CD4-positive, alpha-beta T cell treated with Interferon alpha-2 for 1 hour (primary cell): ENCODE data around the gene C12orf56.

Experiments
- DNase-seq, 2 donors: peaks; one replicate each; pipeline ENCODE4 v3.0.0-alpha.2; 2020 to 2022

Gene C12orf56

DNA sequence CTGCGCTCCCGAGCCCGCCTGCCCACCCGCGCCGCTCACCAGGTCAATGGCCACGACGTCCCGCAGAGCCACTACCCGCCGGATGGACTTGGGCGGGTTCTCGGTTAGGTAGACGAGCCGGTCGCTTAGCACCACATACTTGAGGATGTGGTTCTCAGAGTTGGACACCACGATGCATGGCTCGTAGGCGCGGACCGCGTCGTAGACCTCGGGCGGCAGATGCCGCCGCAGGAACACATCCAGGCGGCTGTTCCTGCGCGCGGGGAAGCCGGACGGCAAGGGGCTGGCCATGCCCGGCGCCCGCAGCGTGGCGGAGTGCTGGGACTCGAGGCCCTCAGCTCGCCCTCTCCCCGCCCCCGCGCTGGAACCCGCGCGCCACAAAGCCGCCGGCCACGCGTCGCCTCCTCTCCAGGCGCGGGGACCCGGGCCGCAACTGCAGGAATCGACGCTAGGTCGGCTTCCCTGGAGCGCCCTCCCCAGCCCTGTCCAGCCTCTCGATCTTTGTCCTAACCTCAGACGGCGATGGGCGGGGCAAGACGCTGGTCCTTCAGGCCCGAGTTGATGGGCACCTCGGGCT lies at the start of gene C12orf56:
TSS of gene C12orf56 (minus strand) at position 484 of the 577 bp plus-strand sequence. CDS start at position 291, 193 bp downstream.
- DNase-seq = peak in 1 of 2 donors; percentile 19

GRCh38 chr12:64440100-64440499 lies 49.5 kb upstream of the C12orf56 start:
- DNase-seq = no peak

DNA sequence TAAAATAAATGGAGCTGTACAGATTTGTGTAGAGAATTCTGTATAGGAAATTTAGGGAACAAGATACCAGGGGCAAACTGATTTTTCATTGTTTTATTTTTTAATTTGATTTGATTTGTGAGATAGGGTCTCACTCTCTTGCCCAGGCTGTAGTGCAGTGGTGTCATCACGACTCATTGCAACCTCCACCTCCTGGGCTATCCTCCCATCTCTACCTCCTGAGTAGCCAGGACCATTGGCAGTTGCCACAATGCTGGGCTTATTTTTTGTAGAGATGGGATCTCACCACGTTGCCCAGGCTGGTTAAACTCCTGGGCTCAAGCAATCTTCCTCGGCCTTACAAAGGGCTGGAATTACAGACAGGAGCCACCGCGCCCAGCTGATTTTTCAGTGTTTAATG lies 43.4 kb upstream of the C12orf56 start:
- DNase-seq = no peak

- DNase-seq = no peak
Measured at GRCh38 chr12:64431791-64432190, 41.2 kb upstream of the C12orf56 start.

GRCh38 chr12:64430886-64431285 lies 40.3 kb upstream of the C12orf56 start:
- no peak for DNase-seq

DNA sequence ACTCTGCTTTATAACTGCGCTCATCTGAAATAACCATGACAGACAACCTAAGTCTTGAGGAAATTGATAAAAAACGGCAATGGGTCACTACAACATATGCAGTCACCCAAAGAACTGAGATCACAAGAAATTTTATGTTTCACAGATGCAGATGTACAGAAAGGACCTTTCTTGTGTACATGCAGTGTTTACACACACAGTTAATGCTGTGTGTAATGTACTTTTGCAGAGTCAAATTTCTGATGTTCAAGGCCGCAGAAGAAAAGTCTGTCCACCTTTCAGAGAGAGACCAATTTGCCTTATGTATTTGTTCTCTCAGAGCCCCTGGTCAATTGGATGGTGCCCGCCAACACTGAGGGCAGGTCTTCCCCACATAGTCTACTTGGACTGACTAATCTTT lies 38.4 kb upstream of the C12orf56 start:
- DNase-seq = no peak

DNA sequence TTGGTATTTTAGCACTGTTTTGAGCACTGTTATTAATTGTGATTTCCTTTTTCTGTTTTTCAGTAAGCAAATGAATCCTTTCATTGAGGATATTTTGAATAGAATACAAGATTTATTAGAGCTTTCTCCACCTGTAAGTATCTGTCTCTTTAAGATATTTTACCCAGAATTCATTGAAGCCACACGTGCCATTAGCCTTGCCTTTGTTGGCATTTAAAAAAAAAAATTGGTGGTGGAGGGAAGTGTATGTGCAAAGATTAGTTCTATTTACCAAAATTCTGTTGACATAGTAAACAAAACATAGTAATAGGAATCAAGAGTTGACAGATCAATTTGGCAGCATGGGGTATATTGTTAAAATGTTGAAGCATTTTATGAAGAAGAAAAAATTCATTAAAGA lies 37.4 kb upstream of the C12orf56 start:
- DNase-seq = no peak

- DNase-seq = no peak
Measured at GRCh38 chr12:64419696-64420095, 29.1 kb upstream of the C12orf56 start.

DNA sequence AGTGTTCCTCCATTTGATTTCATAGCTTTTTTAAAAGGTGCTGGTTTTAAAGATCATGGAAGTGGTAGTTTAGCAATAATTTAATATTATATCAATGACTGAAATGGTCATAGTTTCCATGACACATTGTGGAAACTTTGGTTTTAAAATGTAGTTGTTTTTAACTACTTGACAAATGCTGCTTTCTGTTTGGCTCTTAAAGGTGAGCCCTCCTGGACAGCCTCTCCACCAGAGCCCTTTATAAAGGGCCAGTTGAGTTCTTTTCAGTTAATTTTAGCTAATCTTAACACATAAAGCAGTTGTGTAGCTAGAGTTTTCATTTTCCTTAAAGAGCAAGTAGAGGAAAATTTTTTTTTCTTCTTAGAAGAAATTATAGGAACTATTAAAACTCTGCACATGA lies 27.7 kb upstream of the C12orf56 start:
- DNase-seq = no peak

GRCh38 chr12:64413884-64414283 lies 23.3 kb upstream of the C12orf56 start:
- no peak for DNase-seq

- no peak for DNase-seq
Measured at GRCh38 chr12:64412459-64412858, 21.9 kb upstream of the C12orf56 start.

- no peak for DNase-seq
Measured at GRCh38 chr12:64411427-64411826, 20.9 kb upstream of the C12orf56 start.

DNA sequence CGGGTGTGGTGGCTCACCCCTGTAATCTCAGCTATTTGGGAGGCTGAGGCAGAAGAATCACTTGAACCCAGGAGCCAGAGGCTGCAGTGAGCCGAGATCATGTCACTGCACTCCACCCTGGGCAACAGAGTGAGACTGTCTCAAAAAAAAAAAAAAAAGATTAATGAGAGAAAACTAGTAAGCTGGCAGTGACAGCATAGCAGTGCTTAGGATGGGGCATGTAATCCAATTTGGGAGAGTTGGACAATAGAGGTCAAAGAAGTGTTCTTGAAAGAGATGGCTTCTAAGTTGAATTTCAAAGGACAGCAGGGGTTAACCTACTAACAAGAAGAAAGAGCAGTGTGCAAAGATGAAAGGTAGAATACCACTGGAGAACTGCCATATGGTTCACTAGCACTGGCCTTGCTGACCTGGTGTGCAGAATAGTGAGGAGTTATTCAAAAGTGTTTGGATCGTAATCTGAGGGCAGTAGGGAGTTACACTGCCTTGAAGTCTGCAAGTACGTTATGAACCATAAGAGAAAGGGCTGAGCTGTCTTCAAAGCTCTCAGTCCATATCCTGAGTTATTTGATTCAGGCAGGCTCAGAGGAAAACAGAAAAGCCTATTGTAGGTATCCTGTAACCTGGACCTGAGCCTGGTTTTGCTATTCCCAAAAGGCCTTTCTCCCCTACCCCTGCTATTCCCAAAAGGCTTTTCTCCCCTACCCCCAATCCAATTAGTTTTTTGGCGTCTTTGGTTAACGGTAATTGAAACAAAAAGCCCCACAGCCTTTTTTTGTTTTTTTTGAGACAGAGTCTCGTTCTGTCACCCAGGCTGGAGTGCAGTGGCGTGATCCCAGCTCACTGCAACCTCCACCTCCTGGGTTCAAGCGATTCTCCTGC lies 17.0 kb upstream of the C12orf56 start:
- DNase-seq = no peak

DNA sequence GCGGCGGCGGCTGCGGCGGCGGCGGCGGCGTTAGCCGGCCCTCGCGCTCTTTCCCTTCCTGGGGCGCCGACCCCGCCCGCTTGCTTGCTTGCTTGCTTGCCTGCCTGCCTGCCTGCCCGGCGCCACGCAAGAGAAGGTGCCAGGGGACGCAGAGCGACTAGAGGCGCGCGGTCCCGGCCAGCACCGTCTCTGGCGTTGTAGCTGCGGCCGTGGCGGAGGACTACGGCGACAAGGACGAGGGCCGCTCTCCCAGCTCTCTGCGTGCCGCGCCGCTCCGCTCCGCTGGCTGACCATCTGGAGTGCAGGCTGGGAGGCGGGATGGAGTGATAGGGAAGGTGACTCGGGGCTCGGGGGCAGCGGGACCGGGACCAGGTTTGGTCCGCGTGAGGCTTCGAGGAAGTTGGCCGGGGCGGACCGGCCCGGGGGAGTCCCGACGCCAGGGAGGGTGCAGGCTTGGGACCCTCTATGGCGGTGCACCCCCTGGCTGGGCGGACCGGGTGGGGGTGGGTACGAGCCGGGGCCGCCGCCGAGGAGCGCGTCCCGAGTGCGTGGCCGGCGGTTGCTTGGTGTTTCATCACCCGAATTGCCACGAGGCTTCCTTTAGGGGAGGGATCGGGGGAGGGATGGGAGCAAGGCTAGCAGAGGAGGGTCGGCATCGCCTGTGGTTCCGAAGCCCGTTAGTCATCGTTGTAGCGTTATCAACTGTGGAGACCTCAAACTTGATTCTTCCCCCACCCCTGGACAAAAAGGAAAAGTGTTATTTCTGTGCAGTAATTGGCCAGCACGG lies 14.1 kb upstream of the C12orf56 start:
- DNase-seq = peak in 1 of 2 donors; percentile 44

GRCh38 chr12:64403707-64404469 lies 13.3 kb upstream of the C12orf56 start, which contains the start of gene XPOT:
TSS of gene XPOT (plus strand) at chr12:64404392. CDS start at chr12:64410036, 5,644 bp downstream.
- DNase-seq = peak; percentile 94 to 95

- no peak for DNase-seq
Measured at GRCh38 chr12:64402181-64402580, 11.6 kb upstream of the C12orf56 start.

DNA sequence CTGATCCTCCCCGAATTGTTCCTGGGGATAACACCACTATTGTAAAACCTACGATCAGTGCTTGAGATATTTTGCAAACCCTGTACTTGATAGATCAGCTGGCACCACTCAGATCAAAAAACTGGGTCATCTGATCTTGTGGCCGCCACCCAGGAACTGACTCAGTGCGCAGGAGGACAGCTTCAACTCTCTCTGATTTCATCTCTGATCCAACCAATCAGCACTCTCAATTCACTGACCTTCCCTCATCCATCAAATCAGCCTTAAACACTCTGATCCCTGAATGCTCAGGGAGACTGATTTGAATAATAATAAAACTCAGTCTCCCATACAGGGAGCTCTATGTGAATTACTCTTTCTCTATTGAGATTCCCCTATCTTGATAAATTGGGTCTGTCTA lies 9.5 kb upstream of the C12orf56 start:
- DNase-seq = peak in 1 of 2 donors; percentile 59

DNA sequence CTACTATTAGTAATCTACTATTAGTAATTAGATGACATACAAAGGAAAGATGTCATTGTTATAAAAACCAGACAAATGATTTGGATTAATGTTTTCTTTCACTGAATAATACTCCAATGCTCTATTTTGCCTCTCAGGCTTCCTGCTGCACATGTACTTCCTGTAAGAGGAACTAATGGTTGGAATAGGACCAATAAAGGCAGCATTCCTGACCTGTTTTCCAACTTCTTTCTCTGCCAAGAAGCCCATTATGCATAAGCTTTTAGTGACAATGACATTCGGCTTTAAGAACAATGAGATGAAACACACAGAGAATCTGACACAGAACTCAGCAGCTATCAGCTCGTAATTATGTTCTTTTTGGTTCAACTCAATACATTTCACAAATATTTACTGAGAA lies 5.2 kb upstream of the C12orf56 start:
- no peak for DNase-seq

DNA sequence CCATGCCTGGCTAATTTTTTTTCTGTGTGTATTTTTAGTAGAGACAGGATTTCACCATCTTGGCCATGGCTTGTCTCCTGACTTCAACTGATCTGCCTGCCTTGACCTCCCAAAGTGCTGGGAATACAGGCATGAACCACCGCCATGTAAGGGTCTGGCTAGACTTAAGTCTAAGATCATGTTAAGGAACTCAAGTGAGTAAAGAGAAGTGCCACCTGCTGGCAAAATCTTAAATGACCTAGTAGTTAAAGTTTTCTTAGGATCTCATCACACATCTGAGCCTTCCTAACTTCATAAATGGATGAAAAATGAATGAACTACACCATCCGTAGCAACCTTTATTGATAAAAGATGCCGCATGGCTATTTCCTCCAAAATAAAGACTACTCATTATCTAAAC lies 1.7 kb upstream of the C12orf56 start:
- DNase-seq = peak in 1 of 2 donors; percentile 48

- no peak for DNase-seq
Measured at GRCh38 chr12:64389154-64389553, 1.4 kb downstream of the C12orf56 start.

DNA sequence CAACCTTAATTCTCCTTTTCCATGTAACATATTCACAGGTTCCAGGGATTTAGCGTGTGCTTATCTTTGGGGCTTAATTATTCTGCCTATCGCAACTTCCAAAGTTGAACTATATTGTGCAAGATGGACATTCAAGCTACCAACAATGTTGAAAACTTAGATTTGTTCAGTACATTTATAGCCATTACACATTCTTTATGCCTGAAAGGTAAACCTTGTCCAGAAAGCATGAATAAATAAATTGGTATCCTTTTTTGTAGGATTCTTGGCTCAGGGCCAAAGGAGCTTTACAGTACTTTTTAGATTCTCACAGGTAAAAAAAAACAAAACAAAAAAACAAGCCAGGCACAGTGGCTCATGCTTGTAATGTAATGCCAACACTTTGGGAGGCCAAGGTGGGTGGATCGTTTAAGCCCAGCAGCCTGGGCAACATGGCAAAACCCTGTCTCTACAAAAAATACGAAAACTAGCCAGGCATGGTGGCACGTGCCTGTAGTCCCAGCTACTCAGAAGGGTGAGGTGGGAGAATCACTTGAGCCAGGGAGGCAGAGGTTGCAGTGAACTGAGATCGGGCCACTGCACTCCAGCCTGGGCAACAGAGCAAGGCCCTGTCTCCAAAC lies 3.3 kb downstream of the C12orf56 start:
- DNase-seq = no peak

GRCh38 chr12:64385468-64385867 lies 5.1 kb downstream of the C12orf56 start:
- no peak for DNase-seq
